HEK293 (cell line): ENCODE measurements around the gene PTGDR2.
"Not testable (repeated sequence)": the region's sequence is repeated elsewhere in the genome, so short reads cannot be mapped to it uniquely, and the experiment has no call there.

Source experiments
- CTCF ChIA-PET: fragments of 350-600 bp; formaldehyde crosslinking; extraction: SDS; loops from one replicate; lab custom pipeline; 2021; ENCODE audit warnings: antibody characterized with exemption; lab: Yijun Ruan, JAX
- POLR2A ChIA-PET: fragments of 300-600 bp; formaldehyde crosslinking; extraction: SDS; loops from one replicate; lab custom pipeline; 2020; ENCODE audit warnings: antibody characterized with exemption, inconsistent platforms; lab: Yijun Ruan, JAX
- H3K27ac ChIP-seq: fragments of 200-500 bp; sonication (Bioruptor generic); 2 replicates; pipeline ENCODE4 v1.5.1; 2014; ENCODE audit warnings: low read depth, low read length, control low read depth, inconsistent platforms; ENCODE audit errors: extremely low read depth
- H3K36me3 ChIP-seq, 2 experiments: fragments of 200-500 bp in 1 of 2; sonication (Bioruptor generic) in 1 of 2; 1 replicate in 1 of 2; 2 replicates in 1 of 2; pipeline ENCODE4 v1.5.1; 2014 to 2017; ENCODE audit warnings: inconsistent platforms in 2 of 2, low read length in 2 of 2; ENCODE audit not compliant: control insufficient read depth in 2 of 2, insufficient read depth in 1 of 2
- H3K4me1 ChIP-seq: fragments of 200-500 bp; sonication (Bioruptor generic); 2 replicates; pipeline ENCODE4 v1.5.1; 2014; ENCODE audit warnings: mild to moderate bottlenecking, low read length, inconsistent platforms; ENCODE audit not compliant: control insufficient read depth, insufficient read depth
- H3K4me3 ChIP-seq: 2 replicates; pipeline ENCODE4 v1.5.1; 2011; ENCODE audit warnings: low read depth, mild to moderate bottlenecking, control low read depth, low read length, moderate library complexity
- H3K9me3 ChIP-seq: fragments of 200-500 bp; sonication (Bioruptor generic); 2 replicates; pipeline ENCODE4 v1.5.1; 2014; ENCODE audit warnings: low read depth, low read length, inconsistent platforms; ENCODE audit not compliant: control insufficient read depth, insufficient read depth
- BCL11B ChIP-seq: fragments of 450-650 bp; formaldehyde crosslinking; IDR thresholded peaks from 2 replicates; pipeline ENCODE4 v1.5.1; 2016; ENCODE audit warnings: low read depth, missing biosample characterization, missing genetic modification characterization
- HOXA7 ChIP-seq: sonication (generic); formaldehyde crosslinking; IDR thresholded peaks from 2 replicates; pipeline ENCODE4 v1.8.1; 2022; ENCODE audit warnings: missing genetic modification reagents, borderline replicate concordance
- IKZF3 ChIP-seq: fragments of 450-650 bp; IDR thresholded peaks from 2 replicates; pipeline ENCODE4 v1.5.0; 2018; ENCODE audit warnings: missing biosample characterization, mild to moderate bottlenecking, missing genetic modification characterization, moderate library complexity
- KLF17 ChIP-seq: fragments of 450-650 bp; formaldehyde crosslinking; IDR thresholded peaks from 2 replicates; pipeline ENCODE4 v1.5.1; 2016; ENCODE audit warnings: missing biosample characterization, missing genetic modification characterization
- KLF9 ChIP-seq: fragments of 450-650 bp; formaldehyde crosslinking; IDR thresholded peaks from 2 replicates; pipeline ENCODE4 v1.5.1; 2016; ENCODE audit warnings: missing biosample characterization, missing genetic modification characterization, low read depth
- ZBTB11 ChIP-seq: fragments of 450-650 bp; formaldehyde crosslinking; conservative IDR thresholded peaks from 2 replicates; pipeline ENCODE4 v1.5.1; 2016; ENCODE audit warnings: low read depth, missing biosample characterization, missing genetic modification characterization
- ZBTB7A ChIP-seq: fragments of 450-650 bp; formaldehyde crosslinking; IDR thresholded peaks from 2 replicates; pipeline ENCODE4 v1.5.1; 2016; ENCODE audit warnings: low read depth, missing biosample characterization, missing genetic modification characterization
- ZFP3 ChIP-seq: fragments of 450-650 bp; formaldehyde crosslinking; IDR thresholded peaks from 2 replicates; pipeline ENCODE4 v1.5.1; 2016; ENCODE audit warnings: low read depth, missing biosample characterization, missing genetic modification characterization
- ZFP37 ChIP-seq: fragments of 450-650 bp; formaldehyde crosslinking; IDR thresholded peaks from 2 replicates; pipeline ENCODE4 v1.5.1; 2016; ENCODE audit warnings: missing biosample characterization, missing genetic modification characterization
- ZNF132 ChIP-seq: fragments of 450-650 bp; formaldehyde crosslinking; IDR thresholded peaks from 2 replicates; pipeline ENCODE4 v1.5.1; 2017; ENCODE audit warnings: missing biosample characterization, missing genetic modification characterization, borderline replicate concordance
- ZNF155 ChIP-seq: fragments of 450-650 bp; formaldehyde crosslinking; IDR thresholded peaks from 2 replicates; pipeline ENCODE4 v1.5.1; 2016; ENCODE audit warnings: missing biosample characterization, missing genetic modification characterization
- ZNF174 ChIP-seq: fragments of 450-650 bp; formaldehyde crosslinking; IDR thresholded peaks from 2 replicates; pipeline ENCODE4 v1.5.0; 2017; ENCODE audit warnings: missing biosample characterization, mild to moderate bottlenecking, missing genetic modification characterization
- ZNF19 ChIP-seq: fragments of 450-650 bp; formaldehyde crosslinking; IDR thresholded peaks from 2 replicates; pipeline ENCODE4; 2016; ENCODE audit warnings: missing biosample characterization, missing genetic modification characterization, low read depth
- ZNF324 ChIP-seq: fragments of 450-650 bp; formaldehyde crosslinking; IDR thresholded peaks from 2 replicates; pipeline ENCODE4 v1.5.1; 2016; ENCODE audit warnings: missing biosample characterization, missing genetic modification characterization
- ZNF488 ChIP-seq: fragments of 450-650 bp; formaldehyde crosslinking; IDR thresholded peaks from 2 replicates; pipeline ENCODE4 v1.5.1; 2016; ENCODE audit warnings: missing biosample characterization, missing genetic modification characterization
- ZNF510 ChIP-seq: fragments of 450-650 bp; formaldehyde crosslinking; IDR thresholded peaks from 2 replicates; pipeline ENCODE4 v1.5.1; 2018; ENCODE audit warnings: mild to moderate bottlenecking, missing genetic modification characterization, missing biosample characterization; ENCODE audit not compliant: insufficient replicate concordance
- ZNF529 ChIP-seq: fragments of 450-650 bp; formaldehyde crosslinking; IDR thresholded peaks from 2 replicates; pipeline ENCODE4 v1.5.1; 2017; ENCODE audit warnings: missing genetic modification characterization, missing biosample characterization; ENCODE audit not compliant: insufficient replicate concordance
- ZNF624 ChIP-seq: fragments of 450-650 bp; formaldehyde crosslinking; IDR thresholded peaks from 2 replicates; pipeline ENCODE4 v1.5.1; 2017; ENCODE audit warnings: missing biosample characterization, missing genetic modification characterization
- ZNF639 ChIP-seq: fragments of 450-650 bp; formaldehyde crosslinking; IDR thresholded peaks from 2 replicates; pipeline ENCODE4 v1.5.1; 2016; ENCODE audit warnings: missing biosample characterization, missing genetic modification characterization
- ZXDB ChIP-seq: fragments of 450-650 bp; formaldehyde crosslinking; IDR thresholded peaks from 2 replicates; pipeline ENCODE4 v1.5.1; 2016; ENCODE audit warnings: missing biosample characterization, missing genetic modification characterization

The PTGDR2 gene

GRCh38 chr11:60823745-60824306 is 31.9 kb downstream of the PTGDR2 start:
- H3K9me3 ChIP-seq, H3K27ac ChIP-seq, H3K4me3 ChIP-seq, CTCF ChIA-PET, H3K4me1 ChIP-seq, H3K36me3 ChIP-seq: not testable (repeated sequence)
- POLR2A ChIA-PET: interaction anchor here (0.5 kb wide), 1 partner anchor 15 kb away, joined by 3 read pairs; no protein-coding TSS in a partner anchor

- no peaks in the 10 kb centered on the region for H3K9me3 ChIP-seq
- no peak overlapping the region for H3K4me3 ChIP-seq
- H3K27ac ChIP-seq: no peak overlapping the region
- no peaks in the 10 kb centered on the region for H3K4me1 ChIP-seq
- TF ChIP-seq ZNF324 (tag by site-specific recombination) (no peak), ZNF174 (no peak), ZBTB7A (tag by site-specific recombination) (no peak), ZFP3 (tag by site-specific recombination) (no peak), ZNF624 (tag by site-specific recombination) (no peak), ZFP37 (tag by site-specific recombination) (no peak), BCL11B (tag by site-specific recombination) (no peak), ZNF19 (tag by site-specific recombination) (no peak), KLF9 (tag by site-specific recombination) (no peak), KLF17 (tag by site-specific recombination) (no peak), IKZF3 (no peak), ZNF639 (tag by site-specific recombination) (no peak), ZNF488 (tag by site-specific recombination) (no peak)
- CTCF ChIA-PET: interaction anchor here (0.6 to 5.0 kb wide), 4 partner anchors 9 to 1519 kb away, joined by 4 to 31 read pairs (median 6); no protein-coding TSS in a partner anchor
- POLR2A ChIA-PET: no interaction called here
- H3K36me3 ChIP-seq: no peaks in the 10 kb centered on the region
These were observed 33.7 kb downstream of the PTGDR2 start for GRCh38 chr11:60821827-60822599.

- ChIA-PET POLR2A (no interaction called here), CTCF (interaction anchor here (0.6 to 1.9 kb wide), 4 partner anchors 13 to 69 kb away, joined by 3 to 6 read pairs (median 4); no protein-coding TSS in a partner anchor)
- H3K4me3 ChIP-seq: no peak overlapping the region
- no peaks in the 10 kb centered on the region for H3K36me3 ChIP-seq
- H3K9me3 ChIP-seq: no peaks in the 10 kb centered on the region; the same call in 1 of the 2 replicates
- H3K4me1 ChIP-seq: no peaks in the 10 kb centered on the region
- H3K27ac ChIP-seq: no peak overlapping the region
- no peak for TF ChIP-seq ZXDB (tag by site-specific recombination)
- TF ChIP-seq ZFP3 (tag by site-specific recombination): no peak
- TF ChIP-seq HOXA7: no peak
- TF ChIP-seq ZNF155: no peak
- TF ChIP-seq ZNF529: no peak
- TF ChIP-seq ZNF510 (tag by site-specific recombination): no peak
- TF ChIP-seq ZBTB11 (tag by site-specific recombination): no peak
- TF ChIP-seq ZNF132: no peak
- no peak for TF ChIP-seq ZNF624 (tag by site-specific recombination)
These were observed 37.7 kb downstream of the PTGDR2 start for GRCh38 chr11:60818057-60818456.
